HG03469 (cell line): Measurements from ENCODE around the gene OR2A12.
"Not testable (repeated sequence)": the region's sequence is repeated elsewhere in the genome, so short reads cannot be mapped to it uniquely, and the experiment has no call there.

Experiments used
- ATAC-seq: cut with Tn5 transposase; IDR thresholded peaks from one replicate; pipeline ENCODE4 v1.9.1; 2021; ENCODE audit warnings: mild to moderate bottlenecking, moderate library complexity, moderate number of reproducible peaks; ENCODE audit not compliant: unreplicated experiment

OR2A12 gene

DNA sequence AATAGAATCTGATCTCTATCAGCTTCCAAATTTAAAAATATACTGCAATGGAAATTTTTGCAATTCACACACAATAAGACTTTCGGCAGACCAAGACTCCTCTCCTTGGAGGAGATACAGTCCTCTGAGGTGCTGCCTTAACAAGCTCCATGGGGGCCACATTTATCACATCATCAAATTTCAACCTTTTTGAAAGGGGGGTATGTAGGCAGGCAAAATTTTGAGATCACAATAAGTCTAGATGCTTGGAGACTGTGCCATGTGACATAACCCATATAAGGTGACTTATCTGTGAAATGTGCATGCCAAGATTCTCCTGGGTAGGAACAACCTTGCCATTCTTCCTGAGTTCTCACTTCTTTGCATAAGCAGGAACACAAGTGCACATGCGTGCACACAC is at the start of gene OR2A12:
Gene OR2A12, plus strand, starts transcription at position 301 of the 400 bp plus-strand sequence. CDS start 8,830 bp downstream, outside the sequence.
- no peak for ATAC-seq

GRCh38 chr7:144036302-144036885 is 49.7 kb upstream of the OR2A12 start:
- no peak for ATAC-seq

GRCh38 chr7:144037414-144038035 is 48.6 kb upstream of the OR2A12 start:
- ATAC-seq: no peak

DNA sequence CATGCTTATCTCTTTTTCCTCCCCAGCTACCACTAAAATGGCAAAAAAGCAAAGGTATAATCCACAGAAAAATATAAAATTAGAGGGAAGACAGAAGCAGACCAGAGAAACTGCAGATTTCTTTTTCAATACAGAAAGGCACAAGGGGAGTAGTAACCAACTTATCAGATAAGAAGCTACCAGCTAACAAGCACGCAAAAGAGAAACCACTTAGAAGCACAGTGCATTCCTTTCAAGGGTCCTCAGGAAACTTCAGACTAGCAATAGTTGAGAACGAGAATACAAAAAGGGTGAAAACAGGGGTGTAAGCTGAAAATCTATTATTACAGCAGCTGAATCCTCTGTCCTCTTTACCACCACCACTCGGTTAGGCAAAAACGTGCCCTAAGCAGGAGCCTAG is 47.2 kb upstream of the OR2A12 start:
- ATAC-seq: no peak

- no peak for ATAC-seq
Measured at GRCh38 chr7:144048648-144049047, 37.4 kb upstream of the OR2A12 start, which contains the start of gene OR2A5. Gene OR2A5, plus strand, starts transcription at chr7:144048948. Its CDS starts 1,454 bp downstream, at chr7:144050402.

- ATAC-seq: no peak
Measured at GRCh38 chr7:144049491-144049890, 36.6 kb upstream of the OR2A12 start.

- ATAC-seq: no peak
Measured at GRCh38 chr7:144050093-144050492, 36.0 kb upstream of the OR2A12 start.

DNA sequence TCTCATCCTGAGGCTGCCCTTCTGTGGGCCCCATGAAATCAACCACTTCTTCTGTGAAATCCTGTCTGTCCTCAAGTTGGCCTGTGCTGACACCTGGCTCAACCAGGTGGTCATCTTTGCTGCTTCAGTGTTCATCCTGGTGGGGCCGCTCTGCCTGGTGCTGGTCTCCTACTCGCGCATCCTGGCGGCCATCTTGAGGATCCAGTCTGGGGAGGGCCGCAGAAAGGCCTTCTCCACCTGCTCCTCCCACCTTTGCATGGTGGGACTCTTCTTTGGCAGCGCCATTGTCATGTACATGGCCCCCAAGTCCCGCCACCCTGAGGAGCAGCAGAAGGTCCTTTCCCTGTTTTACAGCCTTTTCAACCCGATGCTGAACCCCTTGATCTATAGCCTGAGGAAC is 35.2 kb upstream of the OR2A12 start:
- ATAC-seq: not testable (repeated sequence)

DNA sequence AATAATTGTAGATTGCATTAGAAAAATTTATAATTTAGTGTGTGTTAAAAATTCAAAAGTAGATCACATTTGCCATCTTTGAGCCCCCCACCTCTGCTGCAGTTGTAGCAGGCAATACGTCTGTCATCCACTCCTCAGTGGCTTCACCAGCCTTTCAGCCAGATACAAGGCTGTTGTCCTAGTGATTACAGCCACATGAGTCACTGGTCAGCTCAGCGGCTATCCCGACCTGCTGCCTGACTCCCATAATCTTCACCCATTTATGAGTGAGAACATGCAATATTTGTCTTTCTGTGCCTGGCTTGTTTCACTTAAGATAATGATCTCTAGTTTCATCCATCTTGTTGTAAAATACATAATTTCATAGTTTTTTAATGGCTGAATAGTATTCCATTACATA is 28.1 kb upstream of the OR2A12 start:
- ATAC-seq: no peak

- ATAC-seq: no peak
Measured at GRCh38 chr7:144063710-144064109, 22.4 kb upstream of the OR2A12 start.

DNA sequence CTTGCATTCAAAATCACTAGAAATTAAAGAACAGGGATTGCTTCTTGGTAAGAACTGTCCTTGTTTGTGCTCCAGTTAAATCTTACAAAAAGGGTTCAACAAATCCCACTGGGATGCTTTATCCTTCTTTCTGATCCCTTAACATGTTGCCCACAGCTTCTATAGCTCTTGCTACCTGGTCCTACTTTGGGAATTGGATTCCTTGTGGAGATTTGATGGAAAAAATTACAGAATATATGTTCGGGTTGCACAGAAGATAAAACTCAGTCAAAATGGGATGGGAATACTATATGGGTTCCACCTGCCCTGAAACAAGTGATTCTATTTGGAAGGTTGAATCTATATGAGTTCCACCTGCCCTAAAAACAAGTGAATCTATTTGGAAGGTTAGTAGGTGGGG is 16.6 kb upstream of the OR2A12 start, which contains the start of gene OR2A25:
Gene OR2A25, plus strand, starts transcription at position 301 of the 400 bp plus-strand sequence. CDS start 4,409 bp downstream, outside the sequence.
- no peak for ATAC-seq

- no peak for ATAC-seq
Measured at GRCh38 chr7:144069953-144070352, 16.1 kb upstream of the OR2A12 start.

GRCh38 chr7:144074374-144074773 is 11.7 kb upstream of the OR2A12 start:
- ATAC-seq: no peak

GRCh38 chr7:144086730-144087129 is 652 bp downstream of the OR2A12 start:
- ATAC-seq: no peak

DNA sequence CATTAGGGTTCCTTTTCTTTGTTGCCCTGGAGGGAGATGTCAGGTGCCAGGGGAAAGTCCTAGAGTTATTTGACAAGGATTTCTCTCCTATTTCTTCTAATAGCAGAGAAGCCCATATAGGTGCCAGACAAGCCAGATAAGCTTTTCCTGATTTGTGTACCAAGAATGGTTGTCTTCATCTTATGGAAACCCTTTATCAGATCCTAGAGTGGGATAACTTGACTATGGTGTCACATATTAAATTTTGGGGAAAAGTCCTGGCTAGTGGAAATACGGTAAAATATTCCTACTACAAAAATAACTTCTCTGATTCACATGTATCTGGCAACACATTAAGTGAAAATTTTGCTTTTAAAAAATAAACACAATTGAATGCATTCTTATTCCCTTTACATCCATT is 1.2 kb downstream of the OR2A12 start:
- no peak for ATAC-seq

GRCh38 chr7:144090667-144091066 is 4.6 kb downstream of the OR2A12 start:
- ATAC-seq: no peak

DNA sequence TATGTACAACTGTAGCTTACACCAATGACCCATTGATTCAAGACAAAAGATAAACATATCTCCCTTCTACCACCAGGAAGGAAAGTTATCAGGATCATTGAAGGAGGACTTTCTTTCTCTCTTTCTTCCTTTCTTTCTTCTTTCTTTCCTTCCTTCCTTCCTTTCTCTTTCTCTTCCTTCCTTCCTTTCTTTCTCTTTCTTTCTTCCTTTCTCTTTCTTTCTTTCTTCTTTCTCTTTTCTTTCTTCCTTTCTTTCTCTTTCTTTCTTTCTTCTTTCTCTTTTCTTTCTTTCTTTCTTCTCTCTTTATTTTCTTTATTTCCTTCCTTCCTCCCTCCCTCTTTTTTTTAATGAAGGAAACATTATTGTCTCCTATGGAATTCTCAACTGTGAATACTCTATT is 12.7 kb downstream of the OR2A12 start:
- no peak for ATAC-seq

- no peak for ATAC-seq
Measured at GRCh38 chr7:144100607-144101006, 14.5 kb downstream of the OR2A12 start.

- ATAC-seq: no peak
Measured at GRCh38 chr7:144102041-144102440, 16.0 kb downstream of the OR2A12 start.

- ATAC-seq: no peak
Measured at GRCh38 chr7:144105211-144105610, 19.1 kb downstream of the OR2A12 start.

DNA sequence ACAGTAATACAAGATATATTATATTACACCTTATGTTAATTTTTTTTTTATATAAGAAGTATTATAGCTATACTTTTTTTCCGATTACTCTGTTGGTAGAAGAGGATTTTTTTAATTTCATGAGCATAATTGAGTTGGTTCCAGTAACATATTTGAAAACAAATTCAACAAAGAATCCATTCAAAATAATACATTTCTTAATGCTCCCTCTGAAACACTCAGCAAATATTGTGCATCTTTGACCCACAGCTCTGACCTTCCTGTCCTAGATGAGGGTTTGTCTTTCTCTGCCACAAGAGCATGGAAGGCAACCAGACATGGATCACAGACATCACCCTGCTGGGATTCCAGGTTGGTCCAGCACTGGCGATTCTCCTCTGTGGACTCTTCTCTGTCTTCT is 23.2 kb downstream of the OR2A12 start, which contains the start of gene OR2A2:
Gene OR2A2, plus strand, starts transcription at position 301 of the 400 bp plus-strand sequence. Its CDS starts 0 bp downstream, at position 301.
- no peak for ATAC-seq

GRCh38 chr7:144110272-144110671 is 24.2 kb downstream of the OR2A12 start:
- no peak for ATAC-seq
